GM06990 (cell line): ENCODE data around the gene MED13L.

Experiments
- DNase-seq: peaks from one replicate; pipeline ENCODE4 v3.0.0-alpha.2; 2011; ENCODE audit not compliant: insufficient read length; ENCODE audit errors: extremely low read depth
- H3K27me3 ChIP-seq: replicated peaks from 2 replicates; pipeline ENCODE4 v1.6.0; 2011; ENCODE audit warnings: low read length; ENCODE audit not compliant: control insufficient read depth, insufficient read depth
- H3K36me3 ChIP-seq: 2 replicates; pipeline ENCODE4 v1.5.1; 2011; ENCODE audit warnings: low read length; ENCODE audit not compliant: control insufficient read depth, insufficient read depth
- H3K4me3 ChIP-seq: replicated peaks from 2 replicates; pipeline ENCODE4 v1.5.1; 2011; ENCODE audit warnings: low read depth, mild to moderate bottlenecking, control low read depth, low read length
- CTCF ChIP-seq: IDR thresholded peaks from 2 replicates; pipeline ENCODE4 v1.5.1; 2011; ENCODE audit warnings: low read length, control low read depth, mild to moderate bottlenecking, inconsistent platforms; ENCODE audit not compliant: insufficient read depth, poor library complexity, severe bottlenecking

MED13L gene

DNA sequence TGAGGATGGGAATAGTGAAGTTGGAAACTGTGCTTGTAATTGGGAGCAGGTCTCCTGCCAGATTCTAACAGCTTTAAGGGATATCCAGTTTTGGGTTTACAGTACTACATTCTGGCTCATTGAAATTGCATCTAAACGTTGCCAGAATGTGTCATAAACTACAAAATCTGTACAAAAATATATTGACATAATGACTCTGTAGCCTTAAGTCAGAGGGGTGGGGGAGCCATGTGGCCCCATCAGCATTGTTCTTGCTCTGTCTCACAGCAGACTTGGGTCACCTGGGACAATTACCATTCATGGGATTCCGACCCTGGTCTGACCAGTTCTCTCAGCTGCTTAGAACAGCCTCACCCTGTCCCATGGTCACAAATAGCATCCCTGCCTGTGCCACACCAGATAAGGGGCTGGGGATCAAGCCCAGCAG lies 43.3 kb upstream of the MED13L start:
- no peak for DNase-seq
- Histone ChIP-seq H3K4me3 (no peak overlapping the region), H3K27me3 (no peaks in the 10 kb centered on the region), H3K36me3 (no peaks in the 10 kb centered on the region)
- TF ChIP-seq CTCF, result no peak

DNA sequence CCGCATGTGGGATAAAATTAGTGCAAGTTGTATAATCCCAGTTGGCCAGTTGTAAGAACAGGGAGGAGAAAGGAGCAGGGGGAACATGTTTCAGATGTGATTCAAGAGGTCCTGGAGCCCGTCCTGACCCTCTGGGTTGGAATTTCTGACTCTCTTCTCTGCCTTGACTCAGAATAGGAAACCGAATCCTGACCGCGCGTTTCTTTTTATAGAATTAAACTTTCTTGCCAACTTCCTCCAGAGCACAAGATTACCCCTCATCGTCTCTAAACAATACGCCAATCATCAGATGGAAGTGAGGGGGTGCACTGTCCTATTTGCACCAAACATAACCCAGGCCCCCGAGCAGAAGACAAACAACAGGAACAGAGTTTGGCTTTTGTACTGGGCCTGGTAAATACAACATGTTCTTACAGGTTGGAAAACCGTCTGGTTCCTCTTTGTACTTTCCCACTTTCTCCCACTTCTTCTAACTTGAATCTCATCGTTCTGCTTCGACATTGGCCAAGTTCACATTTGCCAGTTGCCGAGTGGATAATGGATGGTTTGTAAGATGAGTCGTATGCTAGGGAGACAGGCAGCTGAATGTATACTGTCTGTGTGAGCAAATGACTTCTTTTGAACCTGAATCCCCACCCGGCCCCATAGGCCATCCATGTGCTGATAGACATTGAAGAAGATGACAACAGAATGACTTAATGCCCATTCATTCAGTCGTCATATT lies 42.6 kb upstream of the MED13L start:
- Histone ChIP-seq H3K27me3 (no peaks in the 10 kb centered on the region), H3K4me3 (no peak overlapping the region), H3K36me3 (no peaks in the 10 kb centered on the region)
- no peak for DNase-seq
- TF ChIP-seq CTCF, result no peak

- TF ChIP-seq CTCF, result no peak
- no peak overlapping the region for H3K4me3 ChIP-seq
- H3K27me3 ChIP-seq, result no peaks in the 10 kb centered on the region
- no peaks in the 10 kb centered on the region for H3K36me3 ChIP-seq
- no peak for DNase-seq
Measured at GRCh38 chr12:116319233-116319897, 41.9 kb upstream of the MED13L start.

DNA sequence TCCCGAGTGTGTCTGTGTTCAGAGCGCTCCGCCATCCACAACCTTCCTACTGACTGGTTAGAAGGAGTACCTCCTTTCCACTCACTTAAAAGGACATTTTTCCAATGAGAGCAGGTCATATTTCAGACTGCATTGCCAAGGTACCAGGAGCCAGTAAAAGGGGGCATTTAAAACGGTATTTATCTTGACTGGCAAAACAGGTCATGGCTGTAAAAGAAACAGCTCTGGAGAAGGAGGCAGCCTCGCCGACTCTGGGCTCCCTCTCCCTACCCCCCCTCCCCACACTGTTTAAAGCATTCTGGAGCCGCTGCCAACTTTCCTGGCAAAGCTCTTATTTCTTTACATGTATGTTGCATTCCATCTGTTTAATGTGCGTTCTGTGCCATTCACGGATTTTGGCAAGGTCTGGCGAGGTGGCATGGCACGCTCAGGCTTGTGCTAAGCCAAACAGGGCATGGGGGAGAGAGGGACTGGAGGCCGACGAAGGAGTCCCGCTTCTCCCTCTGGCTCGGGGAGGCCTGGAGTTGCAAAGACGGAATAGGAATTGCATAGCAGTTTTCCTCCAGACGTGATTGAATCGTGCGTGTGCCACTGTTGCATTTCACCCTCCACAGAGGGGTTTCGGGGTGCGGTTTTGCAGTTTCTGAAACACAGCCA lies 41.2 kb upstream of the MED13L start:
- no peaks in the 10 kb centered on the region for H3K27me3 ChIP-seq
- no peak overlapping the region for H3K4me3 ChIP-seq
- DNase-seq, result no peak
- no peak for TF ChIP-seq CTCF
- H3K36me3 ChIP-seq, result no peaks in the 10 kb centered on the region

GRCh38 chr12:116317986-116318575 lies 40.6 kb upstream of the MED13L start:
- Histone ChIP-seq H3K27me3 (no peaks in the 10 kb centered on the region), H3K4me3 (no peak overlapping the region), H3K36me3 (no peaks in the 10 kb centered on the region)
- TF ChIP-seq CTCF, result no peak
- DNase-seq, result no peak
